H1 (cell line): ENCODE results near the gene ERC1. TPM values are rescaled to one million over a fixed set of nuclear protein-coding genes. Genes with fewer than 3 reads are reported as not detected.

Experiments used
- CREB1 ChIP-seq: IDR thresholded peaks from 2 replicates; pipeline ENCODE4 v1.6.1; 2012; ENCODE audit warnings: inconsistent platforms
- KDM4A ChIP-seq: IDR thresholded peaks from one replicate; pipeline ENCODE4 v1.7.1; 2012; ENCODE audit warnings: low read depth, mild to moderate bottlenecking, moderate library complexity, low read length, inconsistent platforms; ENCODE audit not compliant: severe bottlenecking
- POLR2A ChIP-seq, 2 experiments: IDR thresholded peaks; 1 replicate in 1 of 2; 2 replicates in 1 of 2; pipeline ENCODE4 v1.6.1; 2011; ENCODE audit warnings: low read depth in 2 of 2, low read length in 2 of 2, mild to moderate bottlenecking in 2 of 2; ENCODE audit errors: control extremely low read depth in 1 of 2
- YY1 ChIP-seq: IDR thresholded peaks from 2 replicates; pipeline ENCODE4 v1.6.1; 2011; ENCODE audit warnings: low read depth, mild to moderate bottlenecking, low read length
- polyA plus RNA-seq, 7 experiments: library from polyadenylated mRNA; depleted of rRNA in 3 of 7; stranded (reverse) in 5 of 7; unstranded in 2 of 7; fragments of >200 nt in 5 of 7; fragments of 200-250 nt in 2 of 7; gene quantifications; 1 replicate in 5 of 7; 2 replicates in 1 of 7; 4 replicates in 1 of 7; pipeline versions ENCODE4 v1.2.1 to v1.2.3, GENCODE V29; 2011 to 2013; ENCODE audit warnings: missing spikeins in 2 of 7, mixed read lengths in 2 of 7
- total RNA-seq: library from RNA; stranded (reverse); fragmentation: NEBNext Ultra II Directional; extraction: Animal tissue kit (Norgen Biotek cat#: 25700); gene quantifications from 2 replicates; pipeline ENCODE4 v1.2.1, GENCODE V29; 2021
- TF ChIP-seq, protein P1 (sequence below): IDR thresholded peaks from 2 replicates; pipeline ENCODE4 v1.6.1; 2011; ENCODE audit warnings: low read length, improper control_type of control experiment

ERC1 gene
- total and polyA plus RNA-seq, 2 of the 8 experiments (the other 6 are each of a cell fraction or from before 2014, with no cell fraction given), result 7.8 to 45.7 TPM

DNA sequence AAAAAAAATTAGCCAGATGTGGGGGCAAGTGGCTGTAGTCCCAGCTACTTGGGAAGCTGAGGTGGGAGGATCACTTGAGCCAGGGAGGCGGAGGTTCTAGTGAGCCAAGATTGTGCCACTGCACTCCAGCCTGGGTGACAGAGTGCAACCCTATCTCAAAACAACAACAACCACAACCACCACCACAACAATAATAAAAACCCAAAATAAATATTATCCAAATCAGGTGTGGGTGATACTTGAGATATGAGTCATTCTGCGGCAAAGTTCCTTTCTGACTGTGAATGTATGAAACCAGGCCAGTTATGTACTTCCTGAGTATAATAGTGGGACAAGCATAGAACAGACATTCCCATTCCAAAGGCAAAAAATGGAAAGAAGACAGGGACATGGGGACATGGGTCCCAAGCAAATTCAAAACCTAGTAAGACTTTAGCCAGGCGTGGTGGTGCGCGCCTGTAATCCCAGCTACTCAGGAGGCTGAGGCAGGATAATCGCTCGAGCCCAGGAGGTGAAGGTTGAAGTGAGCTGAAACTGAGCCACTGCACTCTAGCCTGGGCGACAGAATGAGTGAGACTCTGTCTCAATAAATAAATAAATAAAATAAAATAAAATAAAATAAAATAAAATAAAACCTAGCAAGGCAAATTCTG, 9.7 kb upstream of the ERC1 start (continued):
- TF ChIP-seq CREB1, result no peak
- TF ChIP-seq, protein P1, sequence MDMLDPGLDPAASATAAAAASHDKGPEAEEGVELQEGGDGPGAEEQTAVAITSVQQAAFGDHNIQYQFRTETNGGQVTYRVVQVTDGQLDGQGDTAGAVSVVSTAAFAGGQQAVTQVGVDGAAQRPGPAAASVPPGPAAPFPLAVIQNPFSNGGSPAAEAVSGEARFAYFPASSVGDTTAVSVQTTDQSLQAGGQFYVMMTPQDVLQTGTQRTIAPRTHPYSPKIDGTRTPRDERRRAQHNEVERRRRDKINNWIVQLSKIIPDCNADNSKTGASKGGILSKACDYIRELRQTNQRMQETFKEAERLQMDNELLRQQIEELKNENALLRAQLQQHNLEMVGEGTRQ, result no peak
- no peak for TF ChIP-seq POLR2A (IDR thresholded peaks at IDR 0.05; ENCODE audit: control extremely low read depth in 1 of 2, low read depth in 2 of 2, low read length in 2 of 2)
- TF ChIP-seq YY1, result no peak
- TF ChIP-seq KDM4A, result no peak
